ENCODE data around the gene TRIM41. TPM values are rescaled to one million over a fixed set of nuclear protein-coding genes. Genes with fewer than 3 reads are reported as not detected.

Gene TRIM41
- total RNA-seq, 2 donors from 2014 or later, result 12.5 to 15.2 TPM

- Histone ChIP-seq H3K27me3 (no peaks in the 10 kb centered on the region), H3K9me3 (no peaks in the 10 kb centered on the region), H3K4me1 (peaks cover 83% of the 10 kb centered on the region), H3K4me3 (no peak overlapping the region), H3K27ac (no peak overlapping the region), H3K36me3 (replicated peaks in 1 of 2; ENCODE audit: insufficient read depth in 1 of 2, low read depth in 2 of 2) (peaks cover 0 to 4% of the 10 kb centered on the region in 2 donors)
- 81 to 82% methylated on average over 7 of the region's 7 CpGs for WGBS, 2 donors
- intact Hi-C loops (cut with DNase I), result no loop called here
- DNase-seq, result no peak
- TF ChIP-seq CTCF (IDR thresholded peaks at IDR 0.05), result no peak
- no peak for TF ChIP-seq POLR2A (IDR thresholded peaks at IDR 0.05)
- no peak for ATAC-seq
Measured at GRCh38 chr5:181255836-181256578, 32.9 kb downstream of the TRIM41 start.

GRCh38 chr5:181258576-181258975 is 35.5 kb downstream of the TRIM41 start:
- intact Hi-C loops (cut with DNase I), result no loop called here
- Histone ChIP-seq H3K4me1 (peaks cover 65% of the 10 kb centered on the region), H3K27me3 (no peaks in the 10 kb centered on the region), H3K36me3 (replicated peaks in 1 of 2; ENCODE audit: insufficient read depth in 1 of 2, low read depth in 2 of 2) (peaks cover 0 to 4% of the 10 kb centered on the region in 2 donors), H3K9me3 (no peaks in the 10 kb centered on the region), H3K4me3 (peak overlapping the region in 1 of 2 donors; percentile 7), H3K27ac (no peak overlapping the region)
- 36 to 49% methylated on average over 3 of the region's 3 CpGs for WGBS, 2 donors
- TF ChIP-seq CTCF (IDR thresholded peaks at IDR 0.05) (no peak), POLR2A (IDR thresholded peaks at IDR 0.05) (no peak)
- DNase-seq (no peak), ATAC-seq (no peak)

GRCh38 chr5:181259283-181259682 is 36.2 kb downstream of the TRIM41 start:
- TF ChIP-seq POLR2A (IDR thresholded peaks at IDR 0.05) (no peak), CTCF (IDR thresholded peaks at IDR 0.05) (no peak)
- Histone ChIP-seq H3K9me3 (no peaks in the 10 kb centered on the region), H3K4me3 (peak overlapping the region in 1 of 2 donors; percentile 72), H3K36me3 (replicated peaks in 1 of 2; ENCODE audit: insufficient read depth in 1 of 2, low read depth in 2 of 2) (peaks cover 0 to 2% of the 10 kb centered on the region in 2 donors), H3K4me1 (peaks cover 58% of the 10 kb centered on the region), H3K27ac (peak overlapping the region in 2 of 4 donors; percentile 97), H3K27me3 (no peaks in the 10 kb centered on the region)
- intact Hi-C loops (cut with DNase I), result no loop called here
- no peak for ATAC-seq
- no peak for DNase-seq
- WGBS, 2 donors, result 11 to 17% methylated on average over 2 of the region's 2 CpGs

GRCh38 chr5:181259974-181260719 is 37.1 kb downstream of the TRIM41 start:
- Histone ChIP-seq H3K27me3 (no peaks in the 10 kb centered on the region), H3K4me3 (peak overlapping the region; percentile 72 to 97), H3K4me1 (peaks cover 49% of the 10 kb centered on the region), H3K27ac (peak overlapping the region; percentile 96 to 97 (median 97)), H3K9me3 (no peaks in the 10 kb centered on the region), H3K36me3 (replicated peaks in 1 of 2; ENCODE audit: insufficient read depth in 1 of 2, low read depth in 2 of 2) (no peaks in the 10 kb centered on the region)
- DNase-seq (no peak), ATAC-seq (no peak)
- 1 to 2% methylated on average over 25 to 26 of the region's 26 CpGs for WGBS, 2 donors
- intact Hi-C loops (cut with DNase I), result no loop called here
- no peak for TF ChIP-seq POLR2A (IDR thresholded peaks at IDR 0.05)
- TF ChIP-seq CTCF (IDR thresholded peaks at IDR 0.05), result no peak

All from body of pancreas (tissue), 4 donors.